ENCODE results near the gene FMN1.

- TF ChIP-seq SMAD3 (CRISPR knock-in tag; IDR thresholded peaks at IDR 0.05; ENCODE audit: borderline replicate concordance) (no peak), ZNF138 (CRISPR knock-in tag; conservative IDR thresholded peaks at IDR 0.05) (no peak), NR3C1 (CRISPR knock-in tag; conservative IDR thresholded peaks at IDR 0.05; ENCODE audit: low read depth) (no peak), PRDM15 (CRISPR knock-in tag; IDR thresholded peaks at IDR 0.05) (no peak), CTCF (IDR thresholded peaks at IDR 0.05) (no peak), MAX (CRISPR knock-in tag; IDR thresholded peaks at IDR 0.05) (no peak), MXD4 (CRISPR knock-in tag; IDR thresholded peaks at IDR 0.05; ENCODE audit: borderline replicate concordance) (no peak), ZNF317 (CRISPR knock-in tag; IDR thresholded peaks at IDR 0.05; ENCODE audit: borderline replicate concordance, low read depth) (no peak), CBFB (CRISPR knock-in tag; IDR thresholded peaks at IDR 0.05; ENCODE audit: low read depth) (no peak)
These were observed 461.8 kb downstream of the FMN1 start for GRCh38 chr15:32732574-32733157.
